A549 (cell line): ENCODE data around the gene IAPP. TPM values are rescaled to one million over a fixed set of nuclear protein-coding genes. Genes with fewer than 3 reads are reported as not detected.
"Not testable (repeated sequence)": the region's sequence is repeated elsewhere in the genome, so short reads cannot be mapped to it uniquely, and the experiment has no call there.

Experiments used
- ATAC-seq, 2 experiments: fragments of 200-7000 bp in 1 of 2; fragments of >200 bp in 1 of 2; cut with Nextera tagmentation in 1 of 2; cut with Tn5 transposase in 1 of 2; 3 replicates each; pipeline versions ENCODE4 v1.8.0 to v1.9.1; 2018 to 2020; ENCODE audit warnings: mild to moderate bottlenecking in 1 of 2, moderate library complexity in 1 of 2
- CTCF ChIA-PET: fragments of 300-600 bp; sonication (Branson Sonifier 250); formaldehyde crosslinking; extraction: SDS; loops from one replicate; lab custom pipeline; 2021; ENCODE audit warnings: antibody characterized with exemption, inconsistent platforms; lab: Yijun Ruan, JAX
- POLR2A ChIA-PET: fragments of 350-600 bp; formaldehyde crosslinking; extraction: SDS; loops from one replicate; lab custom pipeline; 2021; ENCODE audit warnings: antibody characterized with exemption, inconsistent platforms; lab: Yijun Ruan, JAX
- DNase-seq, 2 experiments: peaks; one replicate each; pipeline versions ENCODE4 v3.0.0 to v3.0.0-alpha.2; 2011 to 2016; ENCODE audit warnings: low read depth in 1 of 2, low spot score in 1 of 2
- FAIRE-seq: peaks from 2 replicates; lab custom pipeline; 2011; peaks lifted over from hg19 to GRCh38; lab: Jason Lieb, UNC
- H3K27ac ChIP-seq, 2 experiments: fragments of >200 bp; sonication (Bioruptor Twin); formaldehyde crosslinking; 3 replicates each; pipeline ENCODE4 v1.5.1; 2016 to 2017
- H3K4me1 ChIP-seq: fragments of >200 bp; sonication (Bioruptor Twin); formaldehyde crosslinking; 3 replicates; pipeline ENCODE4 v1.6.1; 2016
- H3K4me2 ChIP-seq: fragments of >200 bp; sonication (Bioruptor Twin); formaldehyde crosslinking; 3 replicates; pipeline ENCODE4 v1.6.1; 2016
- H3K4me3 ChIP-seq: fragments of >200 bp; sonication (Bioruptor Twin); formaldehyde crosslinking; 3 replicates; pipeline ENCODE4 v1.5.1; 2016
- H3K9me3 ChIP-seq: fragments of >200 bp; sonication (Bioruptor Twin); formaldehyde crosslinking; 3 replicates; pipeline ENCODE4 v1.6.1; 2016
- BHLHE40 ChIP-seq: IDR thresholded peaks from 2 replicates; pipeline ENCODE4 v1.6.1; 2012; ENCODE audit warnings: low read depth, low read length, inconsistent platforms
- CBX8 ChIP-seq: fragments of 200-600 bp; sonication (generic); IDR thresholded peaks from 2 replicates; pipeline ENCODE4 v1.6.1; 2016
- CEBPB ChIP-seq, 2 experiments: fragments of >200 bp in 1 of 2; sonication (Bioruptor Twin) in 1 of 2; formaldehyde crosslinking in 1 of 2; IDR thresholded peaks; 2 replicates each; pipeline ENCODE4 v1.6.1; 2012 to 2016
- CHD4 ChIP-seq: fragments of 200-600 bp; sonication (generic); IDR thresholded peaks from 2 replicates; pipeline ENCODE4 v1.6.1; 2016; ENCODE audit warnings: antibody characterized with exemption, mild to moderate bottlenecking, borderline replicate concordance
- FOSL2 ChIP-seq, 2 experiments: fragments of 450-650 bp in 1 of 2; fragments of >200 bp in 1 of 2; sonication (Bioruptor Twin) in 1 of 2; formaldehyde crosslinking; IDR thresholded peaks; 2 replicates each; pipeline versions ENCODE4 v1.5.0 to v1.6.1; 2016 to 2020; ENCODE audit warnings: mild to moderate bottlenecking in 1 of 2, moderate library complexity in 1 of 2
- HOXA7 ChIP-seq: fragments of 250-450 bp; sonication (Bioruptor Pico); IDR thresholded peaks from 2 replicates; pipeline ENCODE4 v1.5.0; 2020; ENCODE audit warnings: mild to moderate bottlenecking, moderate library complexity
- HOXB5 ChIP-seq: fragments of 250-450 bp; sonication (Bioruptor Pico); IDR thresholded peaks from 2 replicates; pipeline ENCODE4 v1.5.0; 2020; ENCODE audit warnings: mild to moderate bottlenecking, moderate library complexity
- KDM1A ChIP-seq: fragments of 200-600 bp; sonication (generic); IDR thresholded peaks from 2 replicates; pipeline ENCODE4 v1.6.1; 2016; ENCODE audit warnings: low read depth, mild to moderate bottlenecking
- MAZ ChIP-seq: fragments of 150-350 bp; IDR thresholded peaks from 2 replicates; pipeline ENCODE4 v1.6.1; 2014; ENCODE audit warnings: antibody characterized with exemption, low read depth, low read length, borderline replicate concordance
- RAD21 ChIP-seq, 2 experiments: fragments of >200 bp in 1 of 2; sonication (Bioruptor Twin) in 1 of 2; formaldehyde crosslinking in 1 of 2; IDR thresholded peaks in 1 of 2; conservative IDR thresholded peaks in 1 of 2; 2 replicates in 1 of 2; 3 replicates in 1 of 2; pipeline ENCODE4 v1.6.1; 2012 to 2018; ENCODE audit warnings: inconsistent platforms in 1 of 2
- RNF2 ChIP-seq: fragments of 200-600 bp; sonication (generic); IDR thresholded peaks from 2 replicates; pipeline ENCODE4 v1.6.1; 2016; ENCODE audit warnings: low read depth, mild to moderate bottlenecking, antibody characterized with exemption, moderate library complexity, borderline replicate concordance
- SMC3 ChIP-seq: fragments of >200 bp; sonication (Bioruptor Twin); formaldehyde crosslinking; IDR thresholded peaks from 3 replicates; pipeline ENCODE4 v1.6.1; 2018; ENCODE audit warnings: inconsistent platforms
- TFCP2L1 ChIP-seq: fragments of 250-450 bp; sonication (Bioruptor Pico); IDR thresholded peaks from 2 replicates; pipeline ENCODE4 v1.5.0; 2021; ENCODE audit warnings: mild to moderate bottlenecking
- ZC3H11A ChIP-seq: fragments of 450-650 bp; IDR thresholded peaks from 2 replicates; pipeline ENCODE4 v1.6.1; 2014; ENCODE audit warnings: antibody characterized with exemption, mild to moderate bottlenecking
- WGBS: methylation state at CpG from one replicate; pipeline ENCODE4 v1.1.6; 2017; ENCODE audit errors: missing lambda C conversion rate; 5-methylcytosine and 5-hydroxymethylcytosine counted together
- polyA plus RNA-seq, 4 experiments: library from polyadenylated mRNA; depleted of rRNA in 3 of 4; stranded (reverse); fragments of >200 nt; fragmentation: RNase III in 1 of 4; extraction: RNeasy Plus Mini Kit Qiagen cat#74134 plus additional on column Dnase treatment in 1 of 4; gene quantifications; 2 replicates in 3 of 4; 3 replicates in 1 of 4; pipeline ENCODE4 v1.2.3, GENCODE V29; 2011 to 2017
- TF ChIP-seq, protein P1 (sequence below): IDR thresholded peaks from 2 replicates; pipeline ENCODE4 v1.6.1; 2012; ENCODE audit warnings: low read depth, borderline replicate concordance
- TF ChIP-seq, protein P2 (sequence below): fragments of >200 bp; sonication (Bioruptor Twin); formaldehyde crosslinking; IDR thresholded peaks from 3 replicates; pipeline ENCODE4 v1.5.1; 2016
- TF ChIP-seq, protein P3 (sequence below): fragments of 450-650 bp; IDR thresholded peaks from 2 replicates; pipeline ENCODE4 v1.6.1; 2014; ENCODE audit warnings: antibody characterized with exemption
- TF ChIP-seq, protein P4 (sequence below): IDR thresholded peaks from 2 replicates; pipeline ENCODE4 v1.6.1; 2012
- TF ChIP-seq, protein P5 (sequence below): fragments of 250-450 bp; sonication (Bioruptor Pico); IDR thresholded peaks from 2 replicates; pipeline ENCODE4 v1.5.0; 2020; ENCODE audit warnings: low read depth, mild to moderate bottlenecking, moderate library complexity

IAPP gene
- polyA plus RNA-seq, 2 of the 4 experiments (the other 2 are of a cell fraction), result 0.09 TPM; not detected in 1

DNA sequence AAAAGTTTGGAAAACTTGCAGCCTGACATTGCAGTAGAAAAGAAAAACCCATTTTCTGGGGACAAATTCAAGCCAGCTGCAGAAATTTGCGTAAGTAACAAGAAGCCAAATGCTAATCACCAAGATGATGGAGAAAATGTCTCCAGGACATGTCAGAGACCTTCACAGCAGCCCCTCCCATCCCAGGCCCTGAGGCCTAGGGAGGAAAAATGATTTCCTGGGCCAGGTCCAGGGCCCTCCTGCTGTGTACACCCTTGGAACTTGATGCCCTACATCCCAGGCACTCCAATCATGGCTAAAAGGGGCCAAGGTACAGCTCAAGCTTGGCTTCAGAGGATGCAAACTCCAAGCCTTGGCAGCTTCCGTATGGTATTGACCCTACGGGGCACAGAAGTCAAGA lies 14.5 kb downstream of the IAPP start:
- TF ChIP-seq MAZ (no peak), FOSL2 (IDR thresholded peaks at IDR 0.05) (no peak), FOSL2 (CRISPR knock-in tag; IDR thresholded peaks at IDR 0.05) (no peak), TFCP2L1 (CRISPR knock-in tag) (no peak), SMC3 (no peak), KDM1A (no peak)
- TF ChIP-seq, protein P1, sequence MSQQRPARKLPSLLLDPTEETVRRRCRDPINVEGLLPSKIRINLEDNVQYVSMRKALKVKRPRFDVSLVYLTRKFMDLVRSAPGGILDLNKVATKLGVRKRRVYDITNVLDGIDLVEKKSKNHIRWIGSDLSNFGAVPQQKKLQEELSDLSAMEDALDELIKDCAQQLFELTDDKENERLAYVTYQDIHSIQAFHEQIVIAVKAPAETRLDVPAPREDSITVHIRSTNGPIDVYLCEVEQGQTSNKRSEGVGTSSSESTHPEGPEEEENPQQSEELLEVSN, result no peak

DNA sequence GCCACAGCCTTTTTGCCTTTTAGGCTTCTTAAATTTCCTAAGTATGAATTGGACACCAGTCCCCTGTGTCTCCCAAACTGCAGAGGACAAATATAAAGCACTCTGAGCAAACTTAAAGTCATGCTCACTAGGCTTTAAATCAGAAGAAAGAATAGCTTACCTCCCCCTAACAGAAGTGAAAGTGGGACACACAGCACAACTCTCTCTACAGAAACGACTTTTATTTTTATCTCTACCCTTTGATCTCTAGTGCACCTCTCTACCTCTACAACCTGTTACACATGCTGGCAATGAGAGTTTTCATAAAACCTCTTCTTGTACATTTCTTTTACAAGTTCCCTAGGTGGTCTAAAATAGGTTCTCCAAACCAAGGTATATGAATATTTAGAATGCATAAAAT lies 19.7 kb downstream of the IAPP start:
- H3K4me2 ChIP-seq, result no peak overlapping the region
- ATAC-seq (no peak), FAIRE-seq (no peak), DNase-seq (no peak)
- no peak overlapping the region for H3K4me3 ChIP-seq
- WGBS, result 0% methylated on average over 1 of the region's 1 CpG
- ChIA-PET CTCF (no interaction called here), POLR2A (no interaction called here)
- TF ChIP-seq RAD21 (conservative IDR thresholded peaks at IDR 0.05 in 1 of 2, IDR thresholded peaks at IDR 0.05 in 1 of 2) (no peak), CBX8 (no peak), CHD4 (no peak), HOXB5 (no peak), ZC3H11A (no peak), CEBPB (IDR thresholded peaks at IDR 0.05) (no peak), HOXA7 (CRISPR knock-in tag) (no peak), BHLHE40 (no peak), SMC3 (no peak), RNF2 (no peak), TFCP2L1 (CRISPR knock-in tag) (no peak), FOSL2 (IDR thresholded peaks at IDR 0.05) (no peak), FOSL2 (CRISPR knock-in tag; IDR thresholded peaks at IDR 0.05) (no peak)
- TF ChIP-seq, protein P2, sequence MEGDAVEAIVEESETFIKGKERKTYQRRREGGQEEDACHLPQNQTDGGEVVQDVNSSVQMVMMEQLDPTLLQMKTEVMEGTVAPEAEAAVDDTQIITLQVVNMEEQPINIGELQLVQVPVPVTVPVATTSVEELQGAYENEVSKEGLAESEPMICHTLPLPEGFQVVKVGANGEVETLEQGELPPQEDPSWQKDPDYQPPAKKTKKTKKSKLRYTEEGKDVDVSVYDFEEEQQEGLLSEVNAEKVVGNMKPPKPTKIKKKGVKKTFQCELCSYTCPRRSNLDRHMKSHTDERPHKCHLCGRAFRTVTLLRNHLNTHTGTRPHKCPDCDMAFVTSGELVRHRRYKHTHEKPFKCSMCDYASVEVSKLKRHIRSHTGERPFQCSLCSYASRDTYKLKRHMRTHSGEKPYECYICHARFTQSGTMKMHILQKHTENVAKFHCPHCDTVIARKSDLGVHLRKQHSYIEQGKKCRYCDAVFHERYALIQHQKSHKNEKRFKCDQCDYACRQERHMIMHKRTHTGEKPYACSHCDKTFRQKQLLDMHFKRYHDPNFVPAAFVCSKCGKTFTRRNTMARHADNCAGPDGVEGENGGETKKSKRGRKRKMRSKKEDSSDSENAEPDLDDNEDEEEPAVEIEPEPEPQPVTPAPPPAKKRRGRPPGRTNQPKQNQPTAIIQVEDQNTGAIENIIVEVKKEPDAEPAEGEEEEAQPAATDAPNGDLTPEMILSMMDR, result no peak
- TF ChIP-seq, protein P3, sequence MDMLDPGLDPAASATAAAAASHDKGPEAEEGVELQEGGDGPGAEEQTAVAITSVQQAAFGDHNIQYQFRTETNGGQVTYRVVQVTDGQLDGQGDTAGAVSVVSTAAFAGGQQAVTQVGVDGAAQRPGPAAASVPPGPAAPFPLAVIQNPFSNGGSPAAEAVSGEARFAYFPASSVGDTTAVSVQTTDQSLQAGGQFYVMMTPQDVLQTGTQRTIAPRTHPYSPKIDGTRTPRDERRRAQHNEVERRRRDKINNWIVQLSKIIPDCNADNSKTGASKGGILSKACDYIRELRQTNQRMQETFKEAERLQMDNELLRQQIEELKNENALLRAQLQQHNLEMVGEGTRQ, result no peak
- TF ChIP-seq, protein P4, sequence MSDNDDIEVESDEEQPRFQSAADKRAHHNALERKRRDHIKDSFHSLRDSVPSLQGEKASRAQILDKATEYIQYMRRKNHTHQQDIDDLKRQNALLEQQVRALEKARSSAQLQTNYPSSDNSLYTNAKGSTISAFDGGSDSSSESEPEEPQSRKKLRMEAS, result no peak
- TF ChIP-seq, protein P5, sequence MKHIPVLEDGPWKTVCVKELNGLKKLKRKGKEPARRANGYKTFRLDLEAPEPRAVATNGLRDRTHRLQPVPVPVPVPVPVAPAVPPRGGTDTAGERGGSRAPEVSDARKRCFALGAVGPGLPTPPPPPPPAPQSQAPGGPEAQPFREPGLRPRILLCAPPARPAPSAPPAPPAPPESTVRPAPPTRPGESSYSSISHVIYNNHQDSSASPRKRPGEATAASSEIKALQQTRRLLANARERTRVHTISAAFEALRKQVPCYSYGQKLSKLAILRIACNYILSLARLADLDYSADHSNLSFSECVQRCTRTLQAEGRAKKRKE (CRISPR knock-in tag), result no peak
- H3K9me3 ChIP-seq, result no peaks in the 10 kb centered on the region
- no peaks in the 10 kb centered on the region for H3K4me1 ChIP-seq
- H3K27ac ChIP-seq, result no peak overlapping the region

More for the DNA sequence above, 14.5 kb downstream of the IAPP start:
- DNase-seq, result no peak
- 77% methylated on average over 3 of the region's 3 CpGs for WGBS
- CTCF ChIA-PET, result no interaction called here
- H3K4me2 ChIP-seq, result no peak overlapping the region
- POLR2A ChIA-PET, result no interaction called here
- no peak for FAIRE-seq
- H3K4me1 ChIP-seq, result no peaks in the 10 kb centered on the region
- H3K4me3 ChIP-seq, result no peak overlapping the region
- no peaks in the 10 kb centered on the region for H3K9me3 ChIP-seq
- ATAC-seq, result no peak
- no peak overlapping the region for H3K27ac ChIP-seq

DNA sequence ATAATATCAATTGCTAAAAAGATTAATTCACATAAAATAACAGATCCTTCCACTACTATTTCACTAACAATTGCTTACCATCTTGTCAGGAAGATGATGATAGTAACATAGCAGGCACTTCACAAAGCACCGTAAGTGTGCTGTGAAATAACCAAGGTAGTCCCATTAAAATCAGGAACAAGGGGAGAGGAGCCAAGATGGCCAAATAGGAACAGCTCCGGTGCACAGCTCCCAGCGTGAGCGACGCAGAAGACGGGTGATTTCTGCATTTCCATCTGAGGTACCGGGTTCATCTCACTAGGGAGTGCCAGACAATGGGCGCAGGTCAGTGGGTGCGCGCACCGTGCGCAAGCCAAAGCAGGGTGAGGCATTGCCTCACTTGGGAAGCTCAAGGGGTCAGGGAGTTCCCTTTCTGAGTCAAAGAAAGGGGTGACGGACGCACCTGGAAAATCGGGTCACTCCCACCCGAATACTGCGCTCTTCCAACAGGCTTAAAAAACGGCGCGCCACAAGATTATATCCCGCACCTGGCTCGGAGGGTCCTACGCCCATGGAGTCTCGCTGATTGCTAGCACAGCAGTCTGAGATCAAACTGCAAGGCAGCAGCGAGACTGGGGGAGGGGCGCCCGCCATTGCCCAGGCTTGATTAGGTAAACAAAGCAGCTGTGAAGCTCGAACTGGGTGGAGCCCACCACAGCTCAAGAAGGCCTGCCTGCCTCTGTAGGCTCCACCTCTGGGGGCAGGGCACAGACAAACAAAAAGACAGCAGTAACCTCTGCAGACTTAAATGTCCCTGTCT lies 22.3 kb downstream of the IAPP start:
- H3K4me1 ChIP-seq, H3K4me2 ChIP-seq, POLR2A ChIA-PET, DNase-seq, H3K4me3 ChIP-seq, H3K27ac ChIP-seq, FAIRE-seq, H3K9me3 ChIP-seq, ATAC-seq: not testable (repeated sequence)
- CTCF ChIA-PET, result interaction anchor here (1.0 kb wide), 1 partner anchor 15 kb away, joined by 4 read pairs; no protein-coding TSS in a partner anchor
- WGBS, result 82% methylated on average over 26 of the region's 28 CpGs
